Fibroblast of the aortic adventitia (primary cell): ENCODE measurements around the gene IQGAP1. TPM values are rescaled to one million over a fixed set of nuclear protein-coding genes. Genes with fewer than 3 reads are reported as not detected.

Source experiments
- DNase-seq: peaks from one replicate; pipeline ENCODE4 v3.0.0-alpha.2; 2010; ENCODE audit warnings: low read depth
- H3K4me3 ChIP-seq: 2 replicates; pipeline ENCODE4 v1.5.1; 2011; ENCODE audit warnings: low read depth, mild to moderate bottlenecking, control low read depth, low read length, moderate library complexity
- total RNA-seq: library from RNA; depleted of rRNA; stranded (reverse); fragments of >200 nt; gene quantifications from 2 replicates; pipeline ENCODE4 v1.2.3, GENCODE V29; 2012; ENCODE audit warnings: low replicate concordance
- TF ChIP-seq, protein P1 (sequence below): IDR thresholded peaks from 2 replicates; pipeline ENCODE4 v1.5.1; 2011; ENCODE audit warnings: mild to moderate bottlenecking, low read length, control low read depth, inconsistent platforms; ENCODE audit not compliant: insufficient read depth

The IQGAP1 gene
- total RNA-seq, 1 donor, result 289 TPM

GRCh38 chr15:90389513-90389912 lies 1.5 kb downstream of the IQGAP1 start:
- peak overlapping the region; percentile 97 for H3K4me3 ChIP-seq
- DNase-seq, result no peak
- TF ChIP-seq, protein P1, sequence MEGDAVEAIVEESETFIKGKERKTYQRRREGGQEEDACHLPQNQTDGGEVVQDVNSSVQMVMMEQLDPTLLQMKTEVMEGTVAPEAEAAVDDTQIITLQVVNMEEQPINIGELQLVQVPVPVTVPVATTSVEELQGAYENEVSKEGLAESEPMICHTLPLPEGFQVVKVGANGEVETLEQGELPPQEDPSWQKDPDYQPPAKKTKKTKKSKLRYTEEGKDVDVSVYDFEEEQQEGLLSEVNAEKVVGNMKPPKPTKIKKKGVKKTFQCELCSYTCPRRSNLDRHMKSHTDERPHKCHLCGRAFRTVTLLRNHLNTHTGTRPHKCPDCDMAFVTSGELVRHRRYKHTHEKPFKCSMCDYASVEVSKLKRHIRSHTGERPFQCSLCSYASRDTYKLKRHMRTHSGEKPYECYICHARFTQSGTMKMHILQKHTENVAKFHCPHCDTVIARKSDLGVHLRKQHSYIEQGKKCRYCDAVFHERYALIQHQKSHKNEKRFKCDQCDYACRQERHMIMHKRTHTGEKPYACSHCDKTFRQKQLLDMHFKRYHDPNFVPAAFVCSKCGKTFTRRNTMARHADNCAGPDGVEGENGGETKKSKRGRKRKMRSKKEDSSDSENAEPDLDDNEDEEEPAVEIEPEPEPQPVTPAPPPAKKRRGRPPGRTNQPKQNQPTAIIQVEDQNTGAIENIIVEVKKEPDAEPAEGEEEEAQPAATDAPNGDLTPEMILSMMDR, result no peak

- DNase-seq, result no peak
- TF ChIP-seq, protein P1, result no peak
- H3K4me3 ChIP-seq, result no peak overlapping the region
Measured at GRCh38 chr15:90393040-90393439, 5.0 kb downstream of the IQGAP1 start.

DNA sequence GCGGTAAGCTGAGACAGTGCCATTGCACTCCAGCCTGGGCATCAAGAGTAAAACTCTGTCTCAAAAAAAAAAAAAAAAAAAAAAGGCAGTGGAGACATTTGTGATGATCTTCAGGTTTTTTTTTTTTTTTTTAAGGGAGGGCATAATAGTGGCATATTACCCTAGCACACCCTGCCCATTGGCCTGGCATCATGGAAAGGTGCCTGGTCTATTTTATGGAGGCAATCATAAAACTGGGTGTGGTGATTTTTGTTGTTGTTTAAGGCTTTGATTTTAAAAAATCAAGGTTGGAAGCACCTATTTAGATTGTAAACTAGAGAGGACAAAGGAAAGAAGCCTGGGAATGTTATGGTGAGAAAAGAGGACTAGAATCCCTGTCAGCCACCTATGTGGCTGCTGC lies 6.0 kb downstream of the IQGAP1 start:
- no peak overlapping the region for H3K4me3 ChIP-seq
- DNase-seq, result no peak
- TF ChIP-seq, protein P1, result no peak

DNA sequence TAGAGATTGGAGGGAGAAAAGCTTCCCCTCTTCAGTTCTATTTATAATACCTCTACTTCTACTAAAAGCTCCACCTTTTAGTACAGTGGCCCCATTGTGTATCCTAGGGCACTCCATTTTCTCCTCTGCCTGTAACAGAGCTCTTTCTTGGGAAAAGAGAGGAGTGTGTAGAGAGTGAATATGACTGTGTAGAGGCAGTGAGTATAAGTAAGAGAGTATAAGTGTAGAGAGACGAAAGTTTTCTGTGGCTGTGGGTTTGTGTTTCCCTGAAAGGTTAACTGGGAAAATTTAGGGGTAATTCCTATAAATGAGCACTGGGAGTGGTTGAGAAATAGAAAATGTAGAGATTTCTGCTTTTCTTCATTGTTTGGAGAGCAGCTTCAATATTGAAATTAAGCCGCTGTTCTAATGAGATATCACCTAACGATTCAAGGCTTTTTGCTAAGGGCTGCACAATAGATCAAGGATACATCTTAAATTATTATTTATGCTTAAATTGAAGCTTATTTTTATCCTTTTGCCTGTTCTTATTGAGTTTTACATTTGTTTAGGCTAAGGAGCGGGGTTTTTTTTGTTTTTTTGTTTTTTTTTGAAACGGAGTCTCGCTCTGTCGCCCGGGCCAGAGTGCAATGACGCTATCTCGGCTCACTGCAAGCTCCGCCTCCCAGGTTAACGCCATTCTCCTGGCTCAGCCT lies 6.9 kb downstream of the IQGAP1 start:
- TF ChIP-seq, protein P1, result no peak
- H3K4me3 ChIP-seq, result no peak overlapping the region
- no peak for DNase-seq

GRCh38 chr15:90396321-90396720 lies 8.3 kb downstream of the IQGAP1 start:
- TF ChIP-seq, protein P1, result no peak
- no peak for DNase-seq
- no peak overlapping the region for H3K4me3 ChIP-seq

GRCh38 chr15:90400005-90400758 lies 12.1 kb downstream of the IQGAP1 start:
- peak overlapping the region; percentile 47 for H3K4me3 ChIP-seq
- no peak for DNase-seq
- TF ChIP-seq, protein P1, result no peak
